ENCODE measurements around the gene REPIN1.

DNA sequence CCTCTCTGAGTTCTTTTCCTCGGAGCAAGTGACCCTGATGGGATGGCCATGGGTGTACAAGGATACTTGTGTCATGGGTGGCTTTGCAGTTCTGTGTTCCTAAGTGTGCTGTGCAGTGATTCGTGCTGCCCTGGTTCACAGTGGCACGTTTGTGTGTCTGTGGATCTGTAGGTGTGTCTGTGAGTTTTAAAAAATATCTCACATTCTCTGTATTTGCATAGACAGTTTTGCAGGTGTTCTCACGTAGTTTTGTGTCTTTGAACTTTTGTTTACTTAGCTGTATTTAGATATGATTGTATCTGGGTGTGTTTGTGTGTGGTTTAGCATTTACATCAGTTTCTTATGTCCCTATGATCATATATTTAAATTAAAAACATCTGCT lies 14.2 kb downstream of the REPIN1 start:
- TF ChIP-seq, protein P1, sequence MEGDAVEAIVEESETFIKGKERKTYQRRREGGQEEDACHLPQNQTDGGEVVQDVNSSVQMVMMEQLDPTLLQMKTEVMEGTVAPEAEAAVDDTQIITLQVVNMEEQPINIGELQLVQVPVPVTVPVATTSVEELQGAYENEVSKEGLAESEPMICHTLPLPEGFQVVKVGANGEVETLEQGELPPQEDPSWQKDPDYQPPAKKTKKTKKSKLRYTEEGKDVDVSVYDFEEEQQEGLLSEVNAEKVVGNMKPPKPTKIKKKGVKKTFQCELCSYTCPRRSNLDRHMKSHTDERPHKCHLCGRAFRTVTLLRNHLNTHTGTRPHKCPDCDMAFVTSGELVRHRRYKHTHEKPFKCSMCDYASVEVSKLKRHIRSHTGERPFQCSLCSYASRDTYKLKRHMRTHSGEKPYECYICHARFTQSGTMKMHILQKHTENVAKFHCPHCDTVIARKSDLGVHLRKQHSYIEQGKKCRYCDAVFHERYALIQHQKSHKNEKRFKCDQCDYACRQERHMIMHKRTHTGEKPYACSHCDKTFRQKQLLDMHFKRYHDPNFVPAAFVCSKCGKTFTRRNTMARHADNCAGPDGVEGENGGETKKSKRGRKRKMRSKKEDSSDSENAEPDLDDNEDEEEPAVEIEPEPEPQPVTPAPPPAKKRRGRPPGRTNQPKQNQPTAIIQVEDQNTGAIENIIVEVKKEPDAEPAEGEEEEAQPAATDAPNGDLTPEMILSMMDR (IDR thresholded peaks at IDR 0.05 in 2 of 3, conservative IDR thresholded peaks at IDR 0.05 in 1 of 3; ENCODE audit: borderline replicate concordance in 1 of 3, insufficient read depth in 1 of 3, low read depth in 2 of 3, low read length in 2 of 3), result no peak
- TF ChIP-seq POLR2AphosphoS5 (IDR thresholded peaks at IDR 0.05; ENCODE audit: low read depth, low read length) (no peak), EZH2phosphoT487 (IDR thresholded peaks at IDR 0.05; ENCODE audit: borderline replicate concordance) (no peak), SIN3A (IDR thresholded peaks at IDR 0.05; ENCODE audit: low read depth) (no peak)
- TF ChIP-seq, protein P2, sequence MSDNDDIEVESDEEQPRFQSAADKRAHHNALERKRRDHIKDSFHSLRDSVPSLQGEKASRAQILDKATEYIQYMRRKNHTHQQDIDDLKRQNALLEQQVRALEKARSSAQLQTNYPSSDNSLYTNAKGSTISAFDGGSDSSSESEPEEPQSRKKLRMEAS (IDR thresholded peaks at IDR 0.05), result no peak
